CD4-positive, alpha-beta T cell treated with Interleukin-17A for 4 hours (primary cell): ENCODE measurements around the gene DHX15.
"Not testable (repeated sequence)": the region's sequence is repeated elsewhere in the genome, so short reads cannot be mapped to it uniquely, and the experiment has no call there.

Experiments
- DNase-seq: peaks from one replicate; pipeline ENCODE4 v3.0.0-alpha.2; 2020; ENCODE audit warnings: mixed read lengths

Gene DHX15

GRCh38 chr4:24535399-24535798 is 49.0 kb downstream of the DHX15 start:
- no peak for DNase-seq

DNA sequence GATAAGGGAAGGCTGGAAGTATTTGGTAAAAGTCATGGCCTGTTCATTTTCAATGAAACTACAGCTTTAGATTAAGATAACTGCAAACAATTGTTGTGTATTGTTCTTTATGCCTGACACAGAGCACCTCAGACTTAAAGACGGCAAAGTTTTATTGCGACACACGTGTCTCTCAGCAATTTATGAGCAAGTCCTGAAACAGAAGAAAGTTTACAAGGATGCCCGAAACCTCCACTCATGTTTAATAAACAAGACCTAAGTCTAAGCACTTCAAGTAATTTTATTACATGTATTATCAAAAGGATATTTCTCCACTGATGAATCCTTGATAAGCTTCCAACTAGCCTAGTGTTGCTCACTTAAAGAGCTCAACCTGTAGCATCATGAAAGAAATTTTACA is 51.0 kb downstream of the DHX15 start:
- DNase-seq = no peak

DNA sequence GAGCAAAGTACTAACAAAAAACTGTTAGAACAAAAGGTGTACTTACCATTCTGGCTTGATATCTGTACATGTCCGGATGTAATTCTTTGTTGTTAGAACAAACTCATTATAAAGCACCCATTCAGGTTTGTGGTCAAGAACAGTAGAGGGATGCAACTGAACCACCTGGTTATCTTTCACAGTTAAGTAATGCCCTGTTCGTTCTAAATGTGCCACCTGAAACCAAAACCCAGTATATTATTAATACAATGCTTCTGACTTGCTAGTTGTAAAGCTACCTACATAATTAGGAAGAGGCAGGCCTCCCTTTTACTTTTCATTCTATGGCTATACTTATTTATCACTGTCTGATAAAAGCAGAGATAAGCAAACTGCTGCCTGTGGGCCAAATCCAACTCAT is 54.8 kb downstream of the DHX15 start:
- DNase-seq = no peak

DNA sequence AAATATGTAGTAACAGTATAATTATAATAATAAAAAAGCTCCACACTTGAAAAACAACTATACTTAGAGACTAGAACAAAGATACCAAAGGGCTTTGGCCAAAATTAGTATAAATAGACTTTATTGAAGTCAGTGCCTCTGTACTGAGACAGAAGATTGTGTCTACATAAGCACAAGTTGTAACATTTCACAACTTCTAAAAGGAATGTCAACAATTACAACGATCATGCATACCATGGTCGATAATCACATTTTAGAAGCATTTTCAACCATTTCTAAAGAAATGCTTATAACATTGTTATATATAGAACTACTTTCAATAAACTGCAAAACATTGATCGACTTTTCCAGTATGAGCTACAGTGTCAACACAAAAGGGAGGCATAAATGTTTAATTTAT is 57.0 kb downstream of the DHX15 start:
- no peak for DNase-seq

DNA sequence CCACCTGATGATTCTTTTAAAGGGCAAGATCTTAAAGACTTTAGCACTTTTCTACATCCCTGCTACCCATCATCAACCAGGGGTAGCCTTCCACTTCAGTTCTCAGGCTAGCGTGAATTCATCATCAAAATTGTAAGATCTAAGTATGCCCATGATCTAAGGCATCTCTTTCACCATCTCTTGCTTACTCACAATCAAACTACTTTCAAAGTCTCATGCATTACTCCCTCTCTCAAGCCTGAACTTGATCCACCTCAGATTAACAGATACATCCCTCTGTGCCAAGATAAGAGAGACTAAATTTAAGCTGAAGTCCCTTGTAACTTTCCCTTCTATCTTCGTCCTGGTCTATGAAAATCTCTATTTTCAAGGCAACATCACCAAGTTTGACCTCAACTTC is 62.8 kb downstream of the DHX15 start:
- no peak for DNase-seq

DNA sequence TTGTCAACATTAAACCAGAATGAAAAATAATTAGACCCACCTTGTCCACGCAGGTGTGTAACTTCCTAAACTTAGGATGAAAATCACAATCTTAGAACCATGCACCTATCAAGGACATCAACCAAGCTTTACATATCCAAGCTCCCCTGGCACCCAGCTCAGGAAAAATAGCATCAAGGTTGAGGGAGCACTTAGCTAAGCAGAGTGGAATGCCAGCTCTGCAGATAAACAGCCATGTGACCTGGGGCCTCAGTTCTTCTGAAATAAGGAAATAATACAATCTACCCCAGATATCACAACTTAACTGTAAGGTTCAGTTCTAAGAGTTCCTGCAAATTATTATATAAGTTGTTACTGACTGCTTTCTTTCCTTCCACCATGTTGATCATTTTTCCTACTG is 64.7 kb downstream of the DHX15 start:
- no peak for DNase-seq

- DNase-seq = no peak
Observed at GRCh38 chr4:24517676-24518075, 66.7 kb downstream of the DHX15 start.

- DNase-seq = no peak
Observed at GRCh38 chr4:24516926-24517325, 67.4 kb downstream of the DHX15 start.

- no peak for DNase-seq
Observed at GRCh38 chr4:24515698-24516097, 68.7 kb downstream of the DHX15 start.

GRCh38 chr4:24514808-24515207 is 69.5 kb downstream of the DHX15 start:
- no peak for DNase-seq

GRCh38 chr4:24513718-24514117 is 70.6 kb downstream of the DHX15 start:
- DNase-seq = no peak

GRCh38 chr4:24511371-24512063 is 72.8 kb downstream of the DHX15 start:
- no peak for DNase-seq

GRCh38 chr4:24510091-24510490 is 74.3 kb downstream of the DHX15 start:
- DNase-seq = no peak

DNA sequence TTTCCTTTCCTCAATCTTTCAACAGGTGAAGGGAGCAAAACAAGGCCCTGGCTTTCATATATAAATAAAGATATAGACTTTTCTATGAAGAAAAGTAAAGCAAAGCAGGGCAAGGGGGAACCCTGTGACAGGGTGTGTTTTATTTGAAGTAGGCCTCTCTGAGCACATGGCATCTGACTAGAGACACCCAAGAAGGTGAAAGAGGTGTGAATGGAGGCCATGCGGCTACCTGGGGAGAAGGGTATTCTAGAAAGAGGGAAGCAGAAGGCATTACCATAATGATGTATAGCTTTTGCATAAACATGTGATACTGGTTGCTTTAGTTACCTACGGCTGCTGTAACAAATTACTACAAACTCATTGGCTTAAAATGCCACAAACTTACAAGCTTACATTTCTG is 75.8 kb downstream of the DHX15 start:
- no peak for DNase-seq

DNA sequence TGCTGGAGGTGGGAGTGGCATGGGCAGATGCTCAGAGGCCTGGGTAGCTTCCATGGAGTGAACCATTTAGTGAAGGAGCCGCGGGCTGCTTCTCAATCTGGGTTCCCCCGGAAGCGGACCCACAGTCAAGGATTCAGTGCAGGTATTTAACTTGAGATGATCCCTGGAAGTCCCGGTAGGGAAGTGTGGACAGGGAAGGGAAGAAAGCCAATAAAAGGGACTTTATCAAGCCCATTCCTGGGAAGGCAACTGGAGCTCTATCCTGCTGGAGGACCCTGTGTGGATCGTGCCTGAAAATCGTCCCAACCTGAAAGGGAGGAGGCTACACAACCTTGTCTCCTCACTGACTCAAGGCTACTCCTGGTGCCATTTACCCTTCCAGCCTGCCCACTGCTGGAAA is 76.9 kb downstream of the DHX15 start:
- no peak for DNase-seq

DNA sequence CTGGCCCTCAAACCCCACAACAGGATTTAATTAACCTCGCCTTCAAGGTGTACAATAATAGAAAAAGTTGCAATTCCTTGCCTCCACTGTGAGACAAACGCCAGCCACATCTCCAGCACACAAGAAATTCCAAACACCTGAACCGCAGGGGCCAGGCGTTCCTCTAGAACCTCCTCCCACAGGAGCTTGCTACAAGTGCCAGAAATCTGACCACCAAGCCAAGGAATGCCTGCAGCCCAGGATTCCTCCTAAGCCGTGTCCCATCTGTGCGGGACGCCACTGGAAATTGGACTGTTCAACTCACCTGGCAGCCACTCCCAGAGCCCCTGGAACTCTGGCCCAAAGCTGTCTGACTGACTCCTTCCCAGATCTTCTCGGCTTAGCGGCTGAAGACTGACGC is 81.3 kb downstream of the DHX15 start:
- DNase-seq = not testable (repeated sequence)

DNA sequence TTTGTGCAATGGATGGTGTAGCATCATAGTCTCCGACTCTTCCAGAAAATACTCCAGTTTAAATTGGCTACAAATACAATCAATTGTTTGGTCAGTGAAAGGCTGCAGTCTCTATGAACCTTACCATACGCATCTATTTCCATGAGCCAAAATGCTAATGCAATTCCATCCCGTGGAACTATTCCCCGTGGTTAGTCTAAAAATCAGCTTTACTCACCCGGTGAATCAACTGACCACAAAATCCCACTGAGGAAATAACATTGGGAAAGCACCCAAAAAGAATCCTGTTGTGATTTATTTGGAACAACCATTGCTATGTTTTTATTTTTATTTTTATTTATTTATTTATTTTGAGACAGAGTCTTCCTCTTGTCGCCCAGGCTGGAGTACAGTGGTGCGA is 87.1 kb downstream of the DHX15 start:
- DNase-seq = no peak

GRCh38 chr4:24496597-24496996 is 87.8 kb downstream of the DHX15 start:
- no peak for DNase-seq

GRCh38 chr4:24495388-24495787 is 89.0 kb downstream of the DHX15 start:
- DNase-seq = no peak

GRCh38 chr4:24489870-24490269 is 94.5 kb downstream of the DHX15 start:
- DNase-seq = no peak

DNA sequence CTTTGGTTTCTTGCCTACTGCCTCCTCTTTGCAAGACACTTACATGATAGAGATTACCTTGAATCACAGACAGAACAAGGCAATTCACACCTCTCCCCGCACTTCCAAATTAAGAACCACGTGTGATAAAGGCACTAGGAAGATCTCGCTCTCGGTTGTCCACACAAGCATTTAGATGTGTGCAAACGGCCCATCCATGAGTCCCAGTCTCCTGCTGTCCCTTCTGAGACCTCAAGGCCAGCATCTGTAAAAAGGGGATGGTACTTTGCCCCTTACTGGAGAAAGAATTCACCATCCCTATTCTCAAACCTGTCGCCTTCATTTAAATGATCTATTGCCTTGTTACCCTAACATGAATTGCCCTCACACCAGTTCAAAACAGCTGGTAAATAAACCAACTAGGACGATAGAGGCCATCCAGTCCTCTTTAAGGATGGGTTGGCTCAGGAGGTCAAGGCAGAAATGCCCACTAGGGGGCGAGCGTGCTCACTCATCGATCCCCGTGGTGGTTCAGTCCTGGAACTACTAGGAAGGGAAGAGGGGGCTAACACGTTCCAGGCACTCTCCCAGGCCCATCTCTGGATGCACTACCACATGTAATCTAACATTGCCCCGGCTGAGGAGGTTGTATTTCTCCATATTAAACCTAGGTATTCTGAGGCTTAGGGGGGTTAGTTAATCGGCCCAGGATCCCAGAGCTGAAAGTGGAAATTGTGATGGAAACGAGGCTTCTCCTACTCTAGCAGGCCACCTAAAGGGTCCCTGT is 95.8 kb downstream of the DHX15 start:
- DNase-seq = peak; percentile 62

GRCh38 chr4:24482871-24483270 is 101.5 kb downstream of the DHX15 start:
- DNase-seq = no peak

DNA sequence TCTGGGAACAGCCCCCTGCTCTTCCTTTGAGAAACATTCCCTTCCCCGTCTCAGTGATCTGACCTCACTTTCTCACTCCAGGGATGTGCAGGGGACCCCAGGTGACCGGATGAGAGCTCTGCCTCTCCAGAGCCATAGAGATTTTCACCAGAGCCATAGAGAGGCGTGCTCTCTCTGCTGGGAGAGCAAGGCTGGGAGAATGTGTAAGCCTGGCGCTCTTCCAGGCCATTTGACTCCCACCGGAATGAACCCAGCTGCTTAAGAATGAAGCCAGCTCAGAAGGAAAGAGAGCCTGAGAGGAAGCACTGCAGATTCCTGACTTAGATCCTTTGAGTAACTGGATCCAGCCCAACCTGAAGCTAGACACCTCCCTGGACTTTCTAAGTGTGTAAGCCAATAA is 106.4 kb downstream of the DHX15 start:
- DNase-seq = no peak
